Astrocyte (in vitro differentiated cells and primary cell): ENCODE measurements around the gene PADI3.

Source experiments
- CTCF ChIP-seq: IDR thresholded peaks from 2 replicates; pipeline ENCODE4 v1.5.1; 2011; ENCODE audit warnings: low read depth, mild to moderate bottlenecking, inconsistent platforms, low read length, moderate library complexity; ENCODE audit not compliant: insufficient read depth
- EZH2 ChIP-seq: IDR thresholded peaks from 2 replicates; pipeline ENCODE4 v1.6.1; 2012; ENCODE audit warnings: mild to moderate bottlenecking, low read length, inconsistent platforms; ENCODE audit not compliant: insufficient read depth

DNA sequence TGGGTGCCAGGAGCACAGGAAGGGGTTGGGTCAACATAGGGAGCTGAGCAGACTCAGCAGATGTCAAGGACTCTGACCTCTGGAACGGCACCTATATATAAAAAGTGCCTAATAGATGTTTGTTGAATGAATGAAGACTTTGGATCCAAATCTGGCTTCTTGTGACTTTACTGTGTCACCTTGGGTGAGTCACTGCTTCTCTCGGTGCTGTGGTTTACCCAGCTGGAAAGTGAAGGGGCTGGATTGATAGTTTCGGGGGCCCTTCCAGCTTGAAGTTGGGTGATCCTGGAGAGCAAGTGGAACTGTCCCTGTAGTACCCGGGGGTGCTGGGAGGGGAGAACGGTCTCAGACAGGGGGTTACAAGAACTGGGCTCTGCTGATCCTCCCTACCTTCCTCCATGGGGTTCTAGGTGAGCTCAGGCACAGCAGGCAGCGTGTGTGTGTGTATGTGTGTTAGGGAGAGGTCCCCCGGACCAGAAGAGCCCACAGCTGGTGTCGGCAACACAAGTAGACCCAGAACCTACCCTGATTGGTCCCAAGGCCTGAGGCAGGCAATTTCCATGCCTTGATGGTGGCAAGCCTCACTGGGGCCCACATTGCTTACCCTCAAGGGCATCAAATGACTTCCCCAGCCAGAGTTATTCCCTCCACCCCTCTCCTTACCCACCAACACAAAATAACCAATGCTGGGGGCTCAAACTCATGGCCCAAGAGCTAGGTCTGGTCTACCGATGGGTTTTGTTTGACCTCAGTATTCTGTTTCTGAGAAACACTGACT is 49.4 kb upstream of the PADI3 start:
- TF ChIP-seq CTCF (no peak), EZH2 (no peak)
